ENCODE results near the gene RERE. TPM values are rescaled to one million over a fixed set of nuclear protein-coding genes. Genes with fewer than 3 reads are reported as not detected.

RERE gene
- total and polyA plus RNA-seq, 2 donors (not counting 3 experiments of a cell fraction or from before 2014, with no cell fraction given), result 14.1 to 113 TPM

GRCh38 chr1:8379513-8380186 lies 437.8 kb downstream of the RERE start:
- no peak overlapping the region for H3K4me2 ChIP-seq (ENCODE audit: insufficient read depth, low read length)
- H3K27me3 ChIP-seq (ENCODE audit: control insufficient read depth in 2 of 2, insufficient read depth in 2 of 2, low read length in 2 of 2), result no peaks in the 10 kb centered on the region
- intact Hi-C loops (cut with micrococcal nuclease), result no loop called here
- no peak for TF ChIP-seq MYC (IDR thresholded peaks at IDR 0.05; ENCODE audit: low read depth, low read length)
- H3K4me1 ChIP-seq (ENCODE audit: control insufficient read depth, extremely low read depth, insufficient read depth, low read length), result peaks cover 14% of the 10 kb centered on the region
- H3K9me3 ChIP-seq (replicated peaks; ENCODE audit: control insufficient read depth, insufficient read depth, low read length), result no peaks in the 10 kb centered on the region
- H3K79me2 ChIP-seq (ENCODE audit: control insufficient read depth, insufficient read depth, low read length), result peaks cover 46% of the 10 kb centered on the region
- CTCF ChIA-PET, result interaction anchor here (1.3 to 1.4 kb wide), 2 partner anchors 32 to 347 kb away, joined by 3 to 4 read pairs; no protein-coding TSS in a partner anchor
- FAIRE-seq (no peak), DNase-seq (ENCODE audit: low read depth, low spot score) (no peak)
- no peak overlapping the region for H2AFZ ChIP-seq (ENCODE audit: low read depth, low read length)
- no peak overlapping the region for H3K4me3 ChIP-seq (replicated peaks in 1 of 3; ENCODE audit: insufficient read depth in 1 of 3, low read depth in 1 of 3, low read length in 3 of 3)
- H3K36me3 ChIP-seq (ENCODE audit: control insufficient read depth in 2 of 2, extremely low read depth in 1 of 2, insufficient read depth in 2 of 2, low read length in 2 of 2), result peaks cover 0 to 8% of the 10 kb centered on the region in 2 experiments
- no peaks in the 10 kb centered on the region for H3K9me1 ChIP-seq (replicated peaks; ENCODE audit: control insufficient read depth, extremely low read depth, insufficient read depth, low read length)
- no peak overlapping the region for H3K27ac ChIP-seq (ENCODE audit: insufficient read depth, low read depth, low read length)
- H4K20me1 ChIP-seq (replicated peaks; ENCODE audit: control insufficient read depth, extremely low read depth, insufficient read depth, low read length), result no peaks in the 10 kb centered on the region
- POLR2A ChIA-PET, result no interaction called here
- no TSS peak for BruUV-seq (replicated peaks)
- dilution Hi-C loops (cut with MboI; ENCODE audit: extremely low pct_ligation_motif_present, low sequenced_read_pairs), result no loop called here
- H3K9ac ChIP-seq (replicated peaks; ENCODE audit: extremely low read depth, insufficient read depth, low read length), result no peak overlapping the region

- FAIRE-seq, result no peak
- CTCF ChIA-PET, result interaction anchor here (1.3 kb wide), 1 partner anchor 347 kb away, joined by 4 read pairs; no protein-coding TSS in a partner anchor
Observed at GRCh38 chr1:8378981-8379470, 438.4 kb downstream of the RERE start.

More at GRCh38 chr1:8378981-8379470, 438.4 kb downstream of the RERE start:
- Histone ChIP-seq H2AFZ (ENCODE audit: low read depth, low read length) (no peak overlapping the region), H3K4me1 (ENCODE audit: control insufficient read depth, extremely low read depth, insufficient read depth, low read length) (peaks cover 11% of the 10 kb centered on the region), H4K20me1 (replicated peaks; ENCODE audit: control insufficient read depth, extremely low read depth, insufficient read depth, low read length) (no peaks in the 10 kb centered on the region), H3K27ac (ENCODE audit: insufficient read depth, low read depth, low read length) (no peak overlapping the region), H3K9me3 (replicated peaks; ENCODE audit: control insufficient read depth, insufficient read depth, low read length) (no peaks in the 10 kb centered on the region), H3K4me2 (ENCODE audit: insufficient read depth, low read length) (no peak overlapping the region), H3K27me3 (ENCODE audit: control insufficient read depth in 2 of 2, insufficient read depth in 2 of 2, low read length in 2 of 2) (no peaks in the 10 kb centered on the region), H3K36me3 (ENCODE audit: control insufficient read depth in 2 of 2, extremely low read depth in 1 of 2, insufficient read depth in 2 of 2, low read length in 2 of 2) (peaks cover 0 to 8% of the 10 kb centered on the region in 2 experiments), H3K4me3 (replicated peaks in 1 of 3; ENCODE audit: insufficient read depth in 1 of 3, low read depth in 1 of 3, low read length in 3 of 3) (no peak overlapping the region), H3K79me2 (ENCODE audit: control insufficient read depth, insufficient read depth, low read length) (peaks cover 45% of the 10 kb centered on the region), H3K9me1 (replicated peaks; ENCODE audit: control insufficient read depth, extremely low read depth, insufficient read depth, low read length) (no peaks in the 10 kb centered on the region), H3K9ac (replicated peaks; ENCODE audit: extremely low read depth, insufficient read depth, low read length) (no peak overlapping the region)
- dilution Hi-C loops (cut with MboI; ENCODE audit: extremely low pct_ligation_motif_present, low sequenced_read_pairs), result no loop called here
- BruUV-seq (replicated peaks), result no TSS peak
- POLR2A ChIA-PET, result no interaction called here
- intact Hi-C loops (cut with micrococcal nuclease), result no loop called here
- no peak for DNase-seq (ENCODE audit: low read depth, low spot score)
- TF ChIP-seq MAX (IDR thresholded peaks at IDR 0.05; ENCODE audit: insufficient read depth, insufficient read length) (no peak), POLR2AphosphoS5 (IDR thresholded peaks at IDR 0.05; ENCODE audit: insufficient read depth, low read depth, low read length) (no peak), JUN (IDR thresholded peaks at IDR 0.05; ENCODE audit: borderline replicate concordance, insufficient read depth, insufficient read length, low read depth) (no peak), FOS (IDR thresholded peaks at IDR 0.05; ENCODE audit: borderline replicate concordance, insufficient read depth, low read length) (no peak), CTCF (IDR thresholded peaks at IDR 0.05; ENCODE audit: extremely low read depth in 1 of 2, insufficient read depth in 1 of 2, low read depth in 1 of 2, low read length in 2 of 2) (no peak), GATA2 (IDR thresholded peaks at IDR 0.05; ENCODE audit: insufficient read depth, insufficient read length, low read depth, low read length) (no peak), POLR2A (IDR thresholded peaks at IDR 0.05; ENCODE audit: low read depth, low read length) (no peak), MYC (IDR thresholded peaks at IDR 0.05; ENCODE audit: low read depth, low read length) (no peak), EZH2 (IDR thresholded peaks at IDR 0.05; ENCODE audit: borderline replicate concordance, low read depth, low read length, severe bottlenecking) (no peak)
